SHP77 treated with DMSO at 0.1 percent for 48 hours (cell line): ENCODE data around the gene ADCY1.

ENCODE experiments used
- DNase-seq: peaks from one replicate; lab custom pipeline; 2025; lab: John Stamatoyannopoulos, UW

ADCY1 gene

GRCh38 chr7:45652630-45653029, 78.5 kb downstream of the ADCY1 start:
- DNase-seq = no peak

GRCh38 chr7:45653209-45653907, 79.2 kb downstream of the ADCY1 start:
- DNase-seq = no peak

GRCh38 chr7:45654341-45654740, 80.2 kb downstream of the ADCY1 start:
- DNase-seq = no peak

- no peak for DNase-seq
Measured at GRCh38 chr7:45655539-45655938, 81.4 kb downstream of the ADCY1 start.

GRCh38 chr7:45656431-45656830, 82.3 kb downstream of the ADCY1 start:
- no peak for DNase-seq

- no peak for DNase-seq
Measured at GRCh38 chr7:45657136-45657889, 83.1 kb downstream of the ADCY1 start.

- DNase-seq = no peak
Measured at GRCh38 chr7:45657890-45658715, 83.9 kb downstream of the ADCY1 start.

- no peak for DNase-seq
Measured at GRCh38 chr7:45658716-45659495, 84.7 kb downstream of the ADCY1 start.

- no peak for DNase-seq
Measured at GRCh38 chr7:45659496-45660139, 85.5 kb downstream of the ADCY1 start.

- DNase-seq = no peak
Measured at GRCh38 chr7:45660201-45660900, 86.2 kb downstream of the ADCY1 start.

GRCh38 chr7:45660901-45661211, 86.7 kb downstream of the ADCY1 start:
- no peak for DNase-seq

- no peak for DNase-seq
Measured at GRCh38 chr7:45661302-45661995, 87.3 kb downstream of the ADCY1 start.

GRCh38 chr7:45662018-45662417, 87.8 kb downstream of the ADCY1 start:
- DNase-seq = no peak

GRCh38 chr7:45662540-45663166, 88.5 kb downstream of the ADCY1 start:
- no peak for DNase-seq

- no peak for DNase-seq
Measured at GRCh38 chr7:45663167-45663921, 89.2 kb downstream of the ADCY1 start.

GRCh38 chr7:45663965-45664633, 89.9 kb downstream of the ADCY1 start:
- no peak for DNase-seq

- DNase-seq = no peak
Measured at GRCh38 chr7:45665172-45665571, 91.0 kb downstream of the ADCY1 start.

- no peak for DNase-seq
Measured at GRCh38 chr7:45670227-45670626, 96.1 kb downstream of the ADCY1 start.

- no peak for DNase-seq
Measured at GRCh38 chr7:45670717-45671116, 96.5 kb downstream of the ADCY1 start.
